ENCODE measurements around the gene DEPDC1.

DNA sequence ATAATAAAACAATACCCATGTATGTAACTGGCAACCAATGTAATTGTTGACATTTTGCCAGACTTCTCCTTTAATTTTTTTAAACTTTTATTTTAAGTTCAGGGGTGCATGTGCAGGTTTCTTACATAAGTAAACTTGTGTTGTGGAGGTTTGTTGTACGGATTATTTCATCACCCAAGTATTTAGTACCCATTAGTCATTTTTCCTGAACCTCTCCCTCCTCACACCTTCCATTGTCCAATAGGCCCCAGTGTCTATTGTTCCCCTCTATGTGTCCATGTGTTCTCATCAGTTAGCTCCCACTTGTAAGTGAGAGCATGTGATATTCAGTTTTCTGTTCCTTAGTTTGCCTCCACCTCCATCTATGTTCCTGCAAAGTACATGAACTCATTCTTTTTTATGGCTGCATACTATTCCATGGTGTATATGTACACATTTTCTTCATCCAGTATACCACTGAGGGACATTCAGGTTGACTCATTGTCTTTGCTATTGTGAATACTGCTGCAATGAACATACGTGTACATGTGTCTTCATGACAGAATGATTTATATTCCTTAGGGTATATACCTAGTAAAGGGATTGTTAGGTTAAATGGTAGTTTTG, 6.7 kb downstream of the DEPDC1 start:
- TF ChIP-seq, protein P1, sequence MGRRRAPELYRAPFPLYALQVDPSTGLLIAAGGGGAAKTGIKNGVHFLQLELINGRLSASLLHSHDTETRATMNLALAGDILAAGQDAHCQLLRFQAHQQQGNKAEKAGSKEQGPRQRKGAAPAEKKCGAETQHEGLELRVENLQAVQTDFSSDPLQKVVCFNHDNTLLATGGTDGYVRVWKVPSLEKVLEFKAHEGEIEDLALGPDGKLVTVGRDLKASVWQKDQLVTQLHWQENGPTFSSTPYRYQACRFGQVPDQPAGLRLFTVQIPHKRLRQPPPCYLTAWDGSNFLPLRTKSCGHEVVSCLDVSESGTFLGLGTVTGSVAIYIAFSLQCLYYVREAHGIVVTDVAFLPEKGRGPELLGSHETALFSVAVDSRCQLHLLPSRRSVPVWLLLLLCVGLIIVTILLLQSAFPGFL (CRISPR knock-in tag; IDR thresholded peaks at IDR 0.05; ENCODE audit: borderline replicate concordance) = no peak
- TF ChIP-seq MLX (CRISPR knock-in tag; IDR thresholded peaks at IDR 0.05) (no peak), CTCF (IDR thresholded peaks at IDR 0.05) (no peak), RELA (CRISPR knock-in tag; IDR thresholded peaks at IDR 0.05; ENCODE audit: borderline replicate concordance) (no peak), IRF2 (CRISPR knock-in tag; IDR thresholded peaks at IDR 0.05; ENCODE audit: borderline replicate concordance, low read depth) (no peak), HMGXB4 (CRISPR knock-in tag; IDR thresholded peaks at IDR 0.05) (no peak), NFE2L1 (CRISPR knock-in tag; IDR thresholded peaks at IDR 0.05) (no peak), TEAD4 (CRISPR knock-in tag; IDR thresholded peaks at IDR 0.05) (no peak), FOXJ3 (CRISPR knock-in tag; IDR thresholded peaks at IDR 0.05; ENCODE audit: borderline replicate concordance) (no peak), NR1H2 (CRISPR knock-in tag; IDR thresholded peaks at IDR 0.05) (no peak), ETV6 (CRISPR knock-in tag; IDR thresholded peaks at IDR 0.05) (no peak), ATF3 (CRISPR knock-in tag; conservative IDR thresholded peaks at IDR 0.05) (no peak), CBFB (CRISPR knock-in tag; IDR thresholded peaks at IDR 0.05; ENCODE audit: low read depth) (no peak)
